ENCODE results near the gene GRIK4.
"Not testable (repeated sequence)": the region's sequence is repeated elsewhere in the genome, so short reads cannot be mapped to it uniquely, and the experiment has no call there.

GRIK4 gene

DNA sequence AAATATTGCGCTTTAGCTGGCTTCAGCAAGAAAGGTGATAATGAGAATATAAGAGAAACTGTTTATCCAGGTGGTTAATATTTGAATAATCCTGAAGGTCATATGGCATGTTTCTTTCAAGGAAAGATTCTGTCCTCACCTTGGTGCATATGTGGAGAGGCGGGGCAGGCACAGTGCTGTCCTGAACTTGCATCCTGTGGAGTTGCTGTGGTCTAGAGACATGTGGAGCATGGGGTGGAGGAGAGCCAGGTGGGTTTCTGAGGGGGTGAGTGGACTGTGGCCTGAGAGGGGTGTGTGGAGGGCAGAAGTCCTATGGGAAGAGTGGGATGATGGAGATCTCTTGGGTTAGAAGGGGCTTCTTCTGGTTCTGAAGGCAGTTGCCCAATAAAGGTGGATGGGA is 65.5 kb downstream of the GRIK4 start:
- no peak for DNase-seq

DNA sequence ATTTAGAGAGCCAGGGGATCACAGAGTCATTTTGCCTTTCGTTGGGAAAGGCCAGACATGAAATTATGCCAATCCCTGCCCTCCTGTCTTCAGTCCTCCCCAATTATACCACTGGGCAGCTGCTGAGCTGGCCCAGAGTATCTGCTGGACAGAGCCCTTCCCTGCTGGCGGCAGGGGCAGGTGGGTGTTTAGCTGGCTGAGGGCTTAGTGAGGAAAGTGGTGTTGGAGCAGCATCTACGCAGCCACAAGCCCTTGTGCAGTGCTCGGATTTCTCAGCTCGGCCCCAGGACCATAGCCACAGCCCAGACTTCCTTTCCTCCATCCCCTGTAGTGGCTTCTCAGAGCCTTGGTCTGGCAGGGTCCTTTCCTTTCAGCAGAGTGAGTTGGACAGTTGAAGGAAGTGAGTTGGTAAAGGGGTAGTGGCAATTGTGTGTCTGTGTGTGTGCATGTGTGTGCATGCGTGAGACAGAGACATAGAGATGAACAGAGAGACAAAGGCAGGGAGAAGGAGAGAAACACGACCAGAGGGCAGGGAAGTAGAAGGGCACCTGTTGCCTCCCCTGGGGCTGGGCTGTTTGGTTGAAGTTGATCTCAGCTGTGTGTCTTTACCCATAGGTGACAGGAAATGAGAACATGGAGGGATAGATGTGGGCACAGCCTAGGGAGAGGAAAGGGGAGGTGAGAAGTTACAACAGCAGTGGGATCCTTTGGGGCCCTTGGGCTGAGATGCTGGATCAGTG is 66.2 kb downstream of the GRIK4 start:
- DNase-seq = no peak

DNA sequence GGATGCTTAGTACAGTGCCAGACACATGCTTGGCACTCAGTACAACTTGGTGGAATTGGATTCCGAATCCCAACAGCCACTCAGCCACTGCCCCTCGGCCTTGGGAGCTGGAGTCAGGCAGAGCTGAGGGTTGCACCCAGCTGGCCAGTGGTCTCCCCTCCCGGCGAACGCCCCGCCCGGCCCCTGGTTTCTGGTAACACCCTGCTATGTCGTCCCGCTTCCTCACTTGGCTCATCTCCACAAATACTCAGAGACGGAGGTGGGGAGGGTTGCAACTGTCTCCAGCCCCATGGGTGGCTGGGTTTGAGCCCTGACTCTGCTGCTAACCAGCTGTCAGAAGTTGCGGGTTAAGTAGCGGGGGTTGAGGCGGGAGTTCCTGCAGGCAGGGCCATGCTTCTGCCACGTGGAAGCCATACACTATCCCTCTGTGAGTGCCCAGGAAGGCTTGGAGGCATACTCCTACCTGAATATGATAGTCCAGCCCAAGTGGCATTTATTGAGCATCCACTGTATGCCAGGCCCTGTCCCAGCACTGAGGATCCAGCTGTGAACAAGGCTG is 67.1 kb downstream of the GRIK4 start:
- DNase-seq = no peak

DNA sequence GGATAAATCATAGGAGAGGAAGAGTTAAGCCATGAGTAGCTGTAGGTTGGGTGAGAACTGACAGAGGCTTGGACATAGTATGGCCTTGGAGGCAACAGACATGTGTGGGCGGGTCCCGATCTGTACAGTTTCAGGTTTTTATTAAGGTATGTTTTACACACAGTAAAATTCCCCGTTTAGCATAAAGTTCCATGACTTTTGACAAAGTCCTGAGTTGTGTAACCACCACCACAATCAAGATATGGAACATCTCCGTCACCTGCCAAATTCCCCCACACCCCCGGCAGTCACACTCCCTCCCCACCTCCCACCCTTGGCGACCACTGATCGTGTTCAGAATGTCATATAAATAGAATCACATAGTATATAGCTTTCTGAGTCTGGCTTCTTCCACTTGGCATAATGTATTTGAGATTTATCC is 68.1 kb downstream of the GRIK4 start:
- no peak for DNase-seq

DNA sequence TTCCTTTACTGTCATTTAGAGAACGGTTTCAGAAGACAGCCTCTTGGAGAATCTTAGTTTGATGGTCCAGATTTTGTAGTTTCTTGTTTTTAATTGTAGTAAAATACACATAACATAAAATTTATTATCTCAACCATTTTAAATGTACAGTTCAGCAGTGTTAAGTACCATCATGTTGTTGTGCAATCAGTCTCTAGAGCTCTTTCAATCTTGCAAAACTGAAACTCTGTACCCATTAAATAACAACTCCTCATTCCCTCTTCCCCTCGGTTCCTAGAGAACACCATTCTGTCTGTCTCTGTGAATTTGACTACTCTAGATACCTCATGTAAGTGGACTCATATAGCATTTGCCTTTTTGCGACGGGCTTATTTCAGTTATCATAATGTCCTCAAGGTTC is 69.8 kb downstream of the GRIK4 start:
- DNase-seq = no peak

DNA sequence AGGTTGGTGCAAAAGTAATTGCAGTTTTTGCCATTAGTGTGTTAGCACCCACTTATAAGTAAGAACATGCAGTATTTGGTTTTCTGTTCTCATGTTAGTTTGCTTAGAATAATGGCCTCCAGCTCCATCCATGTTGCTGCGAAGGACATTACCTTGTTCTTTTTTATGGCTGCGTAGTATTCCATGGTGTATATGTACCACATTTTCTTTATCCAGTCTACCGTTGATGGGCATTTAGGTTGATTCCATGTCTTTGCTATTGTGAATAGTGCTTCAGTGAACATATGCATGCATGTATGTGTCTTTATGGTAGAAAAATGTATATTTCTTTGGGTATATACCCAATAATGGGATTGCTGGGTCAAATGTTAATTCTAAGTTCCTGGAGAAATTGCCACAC is 71.0 kb downstream of the GRIK4 start:
- not testable (repeated sequence) for DNase-seq

DNA sequence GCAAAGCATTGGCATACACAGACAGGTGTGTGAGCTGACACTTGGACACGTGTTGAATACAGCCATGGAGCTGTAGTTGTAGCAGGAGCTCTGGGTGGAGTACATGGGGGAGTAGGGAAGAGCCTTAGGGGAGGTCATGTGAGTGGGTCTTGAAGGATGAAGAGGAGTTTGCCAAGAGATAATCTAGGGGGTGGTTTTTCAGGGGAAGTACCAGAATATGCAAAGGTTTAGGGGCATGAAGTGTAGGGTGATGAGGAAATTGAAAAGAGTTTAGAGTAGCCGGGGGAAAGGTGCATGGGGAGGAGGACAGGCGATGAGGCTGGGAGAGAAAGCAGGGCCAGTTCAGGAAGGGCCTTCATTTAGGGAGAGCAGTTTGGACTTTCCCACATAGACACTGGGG is 74.5 kb downstream of the GRIK4 start:
- no peak for DNase-seq

DNA sequence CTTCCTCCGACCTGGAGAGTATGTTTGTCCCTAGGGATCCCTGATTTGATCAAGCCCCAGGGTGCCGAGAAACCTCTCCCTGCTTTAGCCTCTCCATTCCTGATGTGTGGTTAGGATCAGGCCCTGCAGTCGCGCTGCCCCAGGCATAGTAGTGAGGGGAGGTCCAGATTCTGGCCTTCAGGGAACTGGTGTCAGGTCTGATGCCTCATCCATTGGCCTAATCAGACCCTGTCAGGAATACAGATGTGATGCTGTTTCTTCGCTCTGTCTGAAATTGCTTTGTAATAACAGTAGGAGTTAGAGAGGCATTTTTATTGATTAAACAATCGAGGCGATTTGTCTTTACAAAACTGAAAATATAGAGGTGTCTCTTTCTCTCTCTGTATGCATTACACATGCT is 75.2 kb downstream of the GRIK4 start:
- DNase-seq = no peak

DNA sequence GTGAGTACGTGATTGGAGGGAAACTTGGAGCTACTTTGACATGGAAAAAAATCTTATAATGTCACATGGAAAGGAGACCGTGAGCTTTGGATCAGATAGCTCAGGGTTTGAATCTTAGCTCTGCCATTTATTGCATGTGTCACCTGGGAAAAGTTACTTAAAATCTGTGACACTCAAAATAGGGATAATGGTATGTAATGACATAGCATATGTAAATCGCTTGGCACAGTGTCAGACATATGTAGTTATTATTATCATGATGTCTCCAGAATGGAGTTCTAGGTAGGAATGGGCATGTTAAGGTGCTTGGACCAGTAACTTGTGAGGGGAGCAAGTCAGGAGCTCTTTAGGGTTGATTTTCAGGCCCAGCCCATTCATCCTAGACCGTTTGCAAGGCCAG is 75.8 kb downstream of the GRIK4 start:
- DNase-seq = no peak

DNA sequence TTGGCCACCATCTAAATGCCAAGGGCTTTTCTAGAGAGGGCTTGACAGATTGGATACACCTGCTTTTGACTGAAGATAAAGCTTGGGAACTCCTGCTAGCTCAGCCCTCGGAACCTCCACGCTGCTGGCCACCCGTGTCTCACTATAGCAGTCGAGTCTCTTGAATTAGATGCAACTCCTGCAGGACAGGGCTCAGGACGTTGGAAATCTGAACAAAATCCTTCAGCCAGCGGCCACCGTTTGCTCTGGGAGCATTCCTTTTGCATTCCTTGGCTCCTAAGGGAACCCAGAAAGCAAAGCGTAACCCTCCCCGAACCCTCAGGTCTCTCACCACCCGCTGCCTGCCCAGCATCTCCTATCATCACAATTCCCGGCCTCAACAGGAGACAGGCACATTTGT is 77.8 kb downstream of the GRIK4 start:
- no peak for DNase-seq

DNA sequence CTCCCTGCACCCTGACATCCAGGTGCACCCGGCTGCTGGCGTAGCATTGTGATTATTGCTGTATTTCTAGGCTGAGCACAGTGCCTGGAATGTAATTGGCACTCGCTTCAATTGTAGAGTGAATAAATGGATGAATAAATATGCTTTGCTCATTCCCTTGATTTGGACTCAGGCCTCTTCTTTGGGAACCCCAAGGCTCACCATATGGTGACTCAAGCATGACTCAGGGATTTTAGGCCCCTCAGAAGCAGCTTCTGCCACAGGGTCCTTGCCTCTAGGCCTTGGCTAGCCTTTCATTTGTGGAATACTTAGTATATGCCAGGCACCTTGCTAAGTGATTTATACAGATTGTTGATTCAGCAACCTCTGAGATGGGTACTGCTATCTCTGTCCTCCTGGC is 78.9 kb downstream of the GRIK4 start:
- no peak for DNase-seq

DNA sequence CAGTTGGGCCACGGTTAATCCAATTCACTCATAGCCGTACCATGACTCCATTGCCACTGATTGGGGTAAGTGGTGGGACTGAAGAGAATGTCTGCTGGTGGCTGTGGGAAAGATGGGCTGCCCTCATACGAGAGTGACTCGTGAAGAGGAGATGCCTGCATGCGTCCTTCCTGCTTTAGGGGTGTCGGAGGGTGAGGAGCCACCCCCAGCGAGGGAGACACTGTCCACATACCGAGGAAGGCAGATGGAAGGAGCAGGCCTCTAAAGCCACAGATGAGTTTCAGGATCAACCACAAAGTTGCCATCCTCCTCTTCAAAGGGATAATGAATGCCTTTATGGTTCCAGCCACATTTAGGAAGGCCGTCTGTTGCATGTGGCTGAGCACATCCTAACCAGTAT is 83.2 kb downstream of the GRIK4 start:
- DNase-seq = no peak

DNA sequence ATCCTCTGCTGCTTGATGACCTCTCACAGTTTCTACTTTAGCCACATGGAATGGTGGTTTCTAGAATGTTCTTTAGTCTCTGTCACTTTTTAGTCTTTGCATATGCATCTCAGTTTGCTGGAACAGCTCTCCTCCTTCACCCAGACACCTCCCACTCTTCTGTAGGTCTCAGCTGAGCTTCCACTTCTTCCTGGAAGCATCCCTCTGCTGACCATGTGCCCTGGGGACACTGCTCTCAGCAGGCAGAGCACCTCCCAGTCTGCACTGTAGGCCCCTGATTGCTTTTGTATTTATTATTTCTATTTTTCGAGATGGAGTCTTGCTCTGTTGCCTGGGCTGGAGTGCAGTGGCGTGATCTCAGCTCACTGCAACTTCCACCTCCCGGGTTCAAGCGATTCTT is 84.0 kb downstream of the GRIK4 start:
- no peak for DNase-seq

DNA sequence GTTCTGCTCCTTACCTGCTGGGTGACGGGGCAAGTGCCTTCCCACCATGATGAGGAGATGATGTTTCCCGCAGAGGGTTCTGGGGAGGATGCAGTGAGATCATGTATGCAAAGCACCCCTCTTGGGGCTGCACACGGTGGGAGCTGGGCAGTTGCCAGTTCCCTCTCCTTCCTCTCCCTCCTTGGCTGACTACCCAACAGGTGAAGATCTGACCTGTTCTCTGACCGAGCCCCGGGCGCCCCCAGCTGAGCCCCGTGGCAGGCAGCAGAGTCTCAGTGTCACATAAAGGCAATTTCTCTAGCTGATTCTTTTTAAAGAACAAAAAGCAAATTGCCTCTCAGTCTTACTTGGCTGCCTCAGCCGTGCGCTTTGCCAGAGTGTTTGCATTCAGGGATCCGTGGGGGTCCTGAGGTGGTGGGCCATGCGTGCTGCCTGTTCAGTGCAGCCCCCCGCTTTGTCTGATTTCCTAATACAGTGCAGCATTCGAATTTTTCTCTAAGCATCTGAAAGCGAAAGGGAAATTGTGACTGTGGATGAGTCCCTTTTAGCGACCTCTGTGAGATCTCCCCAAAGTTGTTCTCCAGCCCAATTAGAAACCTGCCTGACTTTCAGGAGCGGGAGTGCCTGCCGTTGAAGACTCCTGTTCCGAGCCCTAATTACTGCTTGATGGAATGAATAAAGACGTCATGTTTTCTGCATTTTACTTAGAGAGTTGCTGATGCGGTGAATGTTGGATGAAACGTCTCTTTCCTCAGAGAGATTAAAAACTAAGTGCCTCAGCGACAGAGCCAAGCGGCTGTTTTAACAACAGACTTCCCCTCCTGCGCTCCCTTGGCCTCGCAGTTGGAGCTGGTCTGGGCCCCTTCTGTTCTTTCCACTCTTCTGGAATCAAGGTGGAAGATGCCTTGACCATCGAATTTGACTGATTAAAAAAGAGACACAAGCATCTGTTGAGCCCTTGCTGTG is 86.0 kb downstream of the GRIK4 start:
- no peak for DNase-seq

DNA sequence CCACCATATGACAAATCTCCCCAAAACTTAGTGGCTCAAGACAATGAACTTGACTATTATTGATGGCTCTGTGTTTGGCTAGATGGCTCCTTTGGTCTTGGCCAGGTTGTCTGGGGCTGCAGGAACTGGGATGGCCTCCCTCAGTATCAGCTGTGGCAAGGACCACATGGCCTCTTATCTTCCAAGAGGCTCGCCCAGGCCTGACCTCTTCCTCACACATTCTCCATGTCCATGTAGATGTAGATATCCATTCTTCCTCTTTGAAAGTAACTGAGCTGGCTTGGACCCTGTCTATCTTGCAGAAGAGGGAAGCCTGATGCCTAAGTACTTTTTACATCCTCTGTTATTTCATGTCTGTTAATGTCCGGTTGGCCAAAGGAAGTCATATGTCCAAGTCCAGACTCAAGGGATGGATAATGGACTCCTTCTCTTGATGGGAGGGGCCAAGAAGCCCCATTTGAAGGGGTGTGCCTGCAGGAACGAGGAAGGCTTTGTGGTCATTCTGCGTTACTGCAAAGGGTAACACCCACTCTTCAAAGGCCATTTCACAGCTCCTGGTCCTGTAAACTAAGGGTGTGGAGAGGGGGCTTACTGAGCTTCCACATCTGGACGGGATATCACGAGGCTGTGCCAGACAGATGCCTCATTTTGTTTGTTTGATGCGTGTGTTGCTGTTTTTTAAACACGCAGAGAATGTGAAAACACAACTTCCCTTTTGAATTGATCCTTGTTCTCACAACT is 87.1 kb downstream of the GRIK4 start:
- DNase-seq = no peak

DNA sequence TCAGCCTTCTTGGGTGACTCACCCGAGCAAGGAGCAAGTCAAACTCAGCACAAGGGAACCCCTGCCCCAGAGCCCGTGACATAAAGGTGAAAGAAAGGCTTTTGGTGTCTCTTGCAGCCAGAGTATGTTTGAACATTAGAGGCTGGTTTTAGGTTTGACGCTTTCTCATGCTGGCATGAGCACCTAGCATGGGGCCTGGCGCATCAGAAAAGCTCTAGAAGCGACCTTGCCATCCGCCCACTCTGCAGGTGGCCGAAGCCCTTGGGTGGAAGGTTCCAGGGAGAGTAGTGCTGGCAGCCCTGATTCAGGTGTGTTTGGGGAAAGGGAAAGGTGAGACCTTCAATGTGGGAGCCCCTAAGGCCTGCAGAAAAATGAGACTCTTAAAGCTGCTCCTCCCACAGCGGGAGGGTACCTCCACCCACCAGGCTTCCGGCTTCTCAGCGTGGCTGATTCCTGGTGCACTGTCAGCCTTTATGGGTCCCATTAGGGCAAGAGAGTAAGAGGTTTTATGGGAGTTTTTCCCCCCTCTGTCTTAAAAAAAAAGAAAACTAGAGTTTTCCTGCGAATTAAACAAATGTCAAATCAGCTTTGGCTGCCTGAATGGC is 88.4 kb downstream of the GRIK4 start:
- DNase-seq = no peak

DNA sequence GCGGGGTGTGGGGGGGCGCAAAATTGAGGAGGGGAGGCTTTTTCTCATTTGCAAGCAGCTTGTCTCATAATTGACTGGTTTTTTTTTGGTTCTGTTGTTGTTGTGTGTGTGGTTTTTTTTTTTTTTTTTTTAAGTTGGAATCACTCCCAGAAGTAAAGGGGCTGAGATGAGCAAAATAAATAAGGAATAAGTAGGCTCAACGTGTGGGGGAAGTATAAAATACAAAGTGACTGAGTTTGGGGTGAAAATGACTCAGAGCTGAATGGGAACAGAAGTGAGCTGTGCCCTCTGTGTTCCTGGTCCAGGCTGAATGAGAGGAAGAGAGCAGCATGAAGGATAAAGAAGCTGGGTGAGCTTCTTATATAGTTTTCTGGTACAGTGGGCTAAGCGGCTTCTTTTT is 90.0 kb downstream of the GRIK4 start:
- DNase-seq = no peak

DNA sequence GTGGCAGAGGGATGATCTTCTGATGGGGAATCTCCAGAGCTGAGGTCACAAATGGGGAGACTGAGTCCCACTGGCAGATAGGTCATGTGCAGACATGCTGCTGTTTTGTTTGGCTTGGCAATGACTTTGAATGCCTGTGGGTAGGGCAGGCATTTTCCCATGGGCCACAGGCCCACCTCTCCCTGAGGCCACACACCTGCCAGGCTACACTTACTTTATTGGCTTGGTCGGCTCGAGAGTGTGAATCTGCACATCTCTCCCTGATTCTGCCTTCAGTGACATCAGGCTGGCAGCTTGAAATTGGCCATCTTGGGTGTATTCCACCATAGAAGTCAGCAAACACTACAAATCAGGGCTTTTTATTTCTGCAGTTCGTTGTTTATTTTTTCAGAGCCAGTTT is 91.5 kb downstream of the GRIK4 start:
- DNase-seq = no peak

DNA sequence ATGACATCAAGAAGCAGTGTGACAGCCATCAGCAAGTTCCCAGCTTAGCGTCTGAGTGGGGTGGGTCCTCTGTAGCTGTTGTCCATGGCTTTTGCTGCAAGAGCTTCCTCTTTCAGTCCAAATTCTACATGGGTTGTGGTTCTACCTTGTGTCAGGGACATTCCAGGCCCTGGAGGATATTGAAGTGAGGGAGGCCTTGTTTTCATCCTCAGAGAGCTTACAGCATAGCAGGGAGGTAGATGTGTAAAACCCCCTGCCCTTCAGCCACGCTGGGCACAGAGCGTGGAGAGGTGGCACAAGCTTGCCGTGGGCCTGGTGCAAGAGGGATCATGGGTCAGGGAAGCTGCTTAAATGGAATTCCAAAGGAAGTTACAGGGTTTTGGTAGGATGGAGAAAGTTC is 93.9 kb downstream of the GRIK4 start:
- no peak for DNase-seq

DNA sequence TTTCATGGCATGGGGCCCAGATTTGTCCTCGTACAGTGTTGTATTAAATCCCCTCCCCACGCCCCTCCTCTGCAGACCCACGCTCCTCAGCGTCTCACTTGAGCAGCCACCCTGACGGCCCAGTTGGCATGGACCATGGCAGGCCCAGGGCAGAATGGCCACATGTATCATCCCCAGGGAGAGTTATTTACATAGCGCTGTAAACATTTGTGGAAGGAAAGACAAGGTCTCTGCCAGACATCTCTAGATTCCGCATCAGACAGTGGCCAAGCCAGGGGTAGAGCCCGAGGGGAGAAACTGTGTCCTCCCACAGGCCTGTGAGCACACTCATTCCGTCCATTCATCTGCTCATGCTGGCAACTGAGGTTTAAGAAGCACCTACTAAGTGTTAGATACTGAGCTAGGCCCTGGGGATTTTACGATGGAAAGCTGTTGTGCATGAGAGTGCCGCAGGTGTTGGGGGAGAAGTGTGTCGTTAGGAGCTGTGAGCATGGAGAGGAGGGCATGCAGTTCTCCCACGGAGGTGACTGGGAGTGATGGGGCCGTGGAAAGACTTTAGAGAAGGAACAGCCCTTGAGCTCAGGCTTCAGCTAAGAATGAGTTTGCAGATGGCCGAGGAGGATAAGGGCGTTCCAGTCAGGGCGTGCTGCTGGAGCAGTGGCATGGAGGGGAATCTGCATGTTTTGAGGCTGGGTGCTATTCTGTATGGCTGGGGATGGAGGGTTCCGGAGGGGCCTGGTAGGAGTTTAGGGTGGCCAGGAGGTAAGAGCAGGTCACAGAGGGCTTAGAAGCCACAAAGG is 94.9 kb downstream of the GRIK4 start:
- no peak for DNase-seq

DNA sequence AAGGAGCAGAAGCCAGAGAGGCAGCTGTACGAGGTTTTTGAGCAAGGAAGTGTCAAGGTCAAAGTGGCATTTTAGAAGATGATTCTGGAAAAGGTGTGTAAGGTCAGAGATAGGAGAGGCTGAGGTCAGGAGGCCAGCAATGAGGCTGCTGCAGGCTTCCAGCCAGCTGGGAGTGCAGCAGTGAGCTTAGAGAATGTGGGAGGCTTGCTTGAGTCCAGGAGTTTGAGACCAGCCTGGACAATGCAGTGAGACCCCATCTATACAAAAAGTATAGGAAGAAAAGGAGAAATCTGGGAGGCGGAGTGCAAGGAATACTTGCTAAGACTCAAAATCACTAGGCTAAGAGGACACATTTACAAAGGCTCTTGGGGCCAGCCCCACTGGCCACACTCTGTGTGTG is 96.5 kb downstream of the GRIK4 start:
- DNase-seq = no peak

DNA sequence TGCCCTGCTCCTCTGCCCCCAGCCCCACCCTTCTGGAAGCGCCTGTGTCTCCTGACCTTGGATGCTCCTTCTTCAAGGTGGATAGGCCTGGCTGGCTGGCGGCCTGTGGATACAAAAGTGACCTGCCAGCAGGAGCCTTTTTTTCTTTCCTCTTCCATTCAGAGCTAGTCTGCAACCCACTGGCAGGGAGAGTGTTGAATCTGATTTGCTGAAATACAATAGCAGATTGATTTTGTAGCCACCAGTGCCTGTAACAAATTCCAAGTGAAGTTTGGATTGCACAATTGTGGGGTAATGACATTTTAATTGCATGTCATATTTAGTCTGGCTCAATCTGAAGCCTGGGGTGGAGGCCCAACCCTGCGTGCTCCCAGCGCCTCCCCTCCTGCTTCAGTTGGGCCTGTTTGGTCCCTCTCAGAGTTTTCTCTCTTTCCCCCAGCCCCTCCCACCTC is 97.2 kb downstream of the GRIK4 start:
- DNase-seq = no peak
